GM19239 (cell line): ENCODE data around the gene GALNS.

ENCODE experiments used
- DNase-seq: peaks from one replicate; pipeline ENCODE4 v3.0.0; 2011; ENCODE audit warnings: low spot score; ENCODE audit not compliant: insufficient read length
- FAIRE-seq: peaks from 2 replicates; lab custom pipeline; 2011; peaks lifted over from hg19 to GRCh38; lab: Jason Lieb, UNC

Gene GALNS

DNA sequence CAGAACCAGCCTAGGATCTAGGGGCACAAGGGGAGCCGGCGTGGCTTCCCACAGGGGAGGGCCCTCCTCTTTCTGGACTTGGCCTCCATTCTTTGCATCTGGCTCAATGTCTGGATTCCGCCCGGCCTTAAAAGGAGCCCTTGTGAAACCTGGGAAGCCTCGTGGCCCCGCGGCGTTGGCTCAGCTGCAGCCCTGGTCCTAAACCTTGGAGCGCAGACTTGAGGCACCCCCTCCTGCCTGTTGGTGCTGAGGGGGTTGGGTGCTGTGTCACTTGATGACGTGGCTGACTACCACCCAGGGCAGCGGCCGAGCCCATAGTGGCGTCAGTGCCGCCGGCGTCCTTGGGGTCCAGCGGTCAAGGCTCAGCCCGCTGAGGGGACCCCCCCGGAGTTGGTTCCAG is 4.6 kb upstream of the GALNS start:
- DNase-seq (no peak), FAIRE-seq (no peak)

DNA sequence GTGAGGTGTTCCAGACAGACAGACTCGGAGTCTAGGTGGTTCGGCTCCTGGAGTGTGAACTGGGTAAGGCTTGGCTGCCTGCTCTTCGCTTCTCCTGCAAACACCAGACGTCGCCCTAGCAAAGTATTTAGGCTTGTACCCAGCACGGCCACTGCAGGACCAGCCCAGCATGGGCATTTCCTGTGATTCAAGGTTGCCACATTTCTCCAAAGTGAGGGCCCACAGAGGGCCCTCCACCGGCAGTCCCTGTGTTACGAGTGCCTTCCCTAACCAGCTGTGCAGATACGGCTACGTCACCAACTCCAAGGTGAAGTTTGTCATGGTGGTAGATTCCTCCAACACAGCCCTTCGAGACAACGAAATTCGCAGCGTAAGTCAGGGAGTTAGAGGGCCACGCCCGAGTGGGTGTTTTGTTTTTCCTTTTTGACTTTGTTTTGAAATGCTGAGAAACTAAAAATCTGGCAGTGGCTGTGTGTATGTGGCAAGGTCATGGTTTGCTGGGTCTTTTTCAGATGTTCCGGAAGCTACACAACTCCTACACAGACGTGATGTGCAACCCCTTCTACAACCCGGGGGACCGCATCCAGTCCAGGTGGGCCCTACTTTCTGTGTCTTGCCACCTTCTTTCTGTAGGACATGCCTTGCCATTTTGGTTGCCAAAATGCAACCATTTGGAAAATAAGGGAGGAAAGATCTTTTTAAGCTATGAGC is 2.8 kb upstream of the GALNS start:
- no peak for FAIRE-seq
- no peak for DNase-seq

DNA sequence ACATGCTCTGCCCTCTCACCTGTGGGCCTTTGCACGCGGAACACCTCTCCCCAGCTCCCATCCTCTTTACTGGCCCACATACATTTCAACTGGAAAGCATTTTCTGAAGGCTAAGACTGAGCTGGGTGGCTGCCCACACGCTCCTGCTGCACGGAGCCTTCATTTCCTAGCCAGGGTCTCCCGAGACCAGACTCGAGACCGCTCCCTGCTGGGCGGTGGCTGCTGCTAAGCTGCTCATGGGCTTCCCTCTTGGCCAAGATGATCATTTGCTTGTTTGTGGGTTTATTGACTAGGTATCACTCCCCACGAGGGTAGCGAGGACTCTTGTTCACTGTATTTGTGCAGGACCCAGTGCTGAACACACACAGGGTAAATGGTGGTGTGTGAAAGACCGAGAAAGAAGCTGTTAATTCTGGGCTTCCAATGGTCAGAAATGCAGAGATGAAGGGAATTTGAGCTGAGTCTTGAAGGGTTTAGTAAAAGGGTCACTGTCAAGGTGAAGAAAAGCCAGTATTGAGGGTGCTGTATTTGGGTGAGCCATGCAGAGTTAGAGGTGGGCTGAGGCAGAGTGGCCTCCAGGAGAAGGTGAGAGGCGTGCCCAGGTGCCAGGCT is 1.1 kb upstream of the GALNS start:
- peak; percentile 96 for FAIRE-seq
- DNase-seq = peak; percentile 95

- DNase-seq (no peak), FAIRE-seq (no peak)
These were observed 472 bp downstream of the GALNS start for GRCh38 chr16:88856122-88856827.

GRCh38 chr16:88855736-88856121 is 1.0 kb downstream of the GALNS start:
- no peak for DNase-seq
- FAIRE-seq = no peak

DNA sequence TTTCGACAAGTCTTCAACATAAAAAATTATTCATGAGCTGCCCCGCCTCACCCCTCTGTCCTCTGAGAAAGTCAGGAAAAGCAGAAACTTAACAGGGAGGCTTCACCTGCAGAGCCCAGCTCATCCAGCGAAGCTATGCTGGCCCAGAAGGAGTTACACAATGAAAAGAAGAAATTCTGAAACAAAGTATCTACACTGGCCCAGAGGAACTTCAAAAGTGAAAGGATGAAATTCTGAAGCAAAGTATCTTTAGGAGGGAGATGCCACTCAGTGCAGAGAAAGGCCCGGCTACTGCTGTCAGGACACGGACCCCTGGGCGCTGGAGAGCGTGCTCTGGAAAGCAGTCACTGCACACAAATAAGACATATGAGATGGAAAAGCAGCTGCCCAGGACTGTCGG is 1.6 kb downstream of the GALNS start:
- FAIRE-seq = no peak
- no peak for DNase-seq

- no peak for DNase-seq
These were observed 2.2 kb downstream of the GALNS start for GRCh38 chr16:88854306-88855111.

GRCh38 chr16:88853325-88853941 is 3.3 kb downstream of the GALNS start:
- FAIRE-seq = no peak
- DNase-seq = no peak

More at GRCh38 chr16:88854306-88855111, 2.2 kb downstream of the GALNS start:
- no peak for FAIRE-seq

DNA sequence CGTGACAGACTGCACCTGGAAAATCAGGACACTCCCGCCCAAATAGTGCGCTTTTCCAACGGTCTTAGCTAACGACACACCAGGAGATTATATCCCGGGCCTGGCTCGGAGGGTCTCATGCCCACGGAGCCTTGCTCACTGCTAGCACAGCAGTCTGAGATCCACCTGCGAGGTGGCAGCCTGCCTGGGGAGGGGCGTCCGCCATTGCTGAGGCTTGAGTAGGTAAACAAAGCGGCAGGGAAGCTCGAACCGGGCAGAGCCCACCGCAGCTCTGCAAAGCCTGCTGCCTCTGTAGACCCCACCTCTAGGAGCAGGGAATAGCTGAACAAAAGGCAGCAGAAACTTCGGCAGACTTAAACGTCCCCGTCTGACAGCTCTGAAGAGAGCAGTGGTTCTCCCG is 5.1 kb downstream of the GALNS start:
- FAIRE-seq (no peak), DNase-seq (no peak)

DNA sequence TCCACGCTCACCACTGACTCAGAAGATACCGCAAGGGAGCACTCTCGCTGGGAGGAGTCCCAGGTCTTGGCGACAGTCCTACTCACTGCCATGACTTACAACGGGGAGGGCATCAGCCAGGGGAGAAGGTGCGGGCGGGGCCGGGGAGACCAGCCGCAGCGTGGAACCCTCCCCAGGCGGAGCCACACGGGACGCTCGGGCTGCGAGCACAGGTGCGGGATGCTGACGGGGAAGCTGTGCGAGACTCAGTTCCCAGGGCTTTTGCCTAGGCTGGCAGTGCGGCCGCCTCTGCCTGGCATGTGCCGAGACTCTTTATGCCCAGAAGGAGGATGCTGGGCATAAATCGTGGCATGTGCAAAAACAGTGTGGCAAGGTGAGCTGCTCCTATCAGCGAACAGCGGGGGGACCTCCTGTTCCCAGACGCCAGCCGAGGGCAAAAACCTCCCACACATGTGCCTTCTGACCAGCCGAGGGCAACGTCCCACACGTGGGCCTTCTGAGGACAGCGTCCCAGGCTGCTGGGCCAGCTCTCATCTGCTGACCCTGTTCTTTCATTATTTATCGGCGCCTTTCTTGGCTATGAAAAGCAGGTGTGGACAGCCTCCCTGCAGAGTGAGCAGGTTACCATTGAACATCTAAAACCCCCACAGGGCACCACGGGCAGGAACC is 6.1 kb downstream of the GALNS start:
- DNase-seq (no peak), FAIRE-seq (no peak)

GRCh38 chr16:88848557-88848956 is 8.2 kb downstream of the GALNS start:
- DNase-seq (no peak), FAIRE-seq (no peak)

DNA sequence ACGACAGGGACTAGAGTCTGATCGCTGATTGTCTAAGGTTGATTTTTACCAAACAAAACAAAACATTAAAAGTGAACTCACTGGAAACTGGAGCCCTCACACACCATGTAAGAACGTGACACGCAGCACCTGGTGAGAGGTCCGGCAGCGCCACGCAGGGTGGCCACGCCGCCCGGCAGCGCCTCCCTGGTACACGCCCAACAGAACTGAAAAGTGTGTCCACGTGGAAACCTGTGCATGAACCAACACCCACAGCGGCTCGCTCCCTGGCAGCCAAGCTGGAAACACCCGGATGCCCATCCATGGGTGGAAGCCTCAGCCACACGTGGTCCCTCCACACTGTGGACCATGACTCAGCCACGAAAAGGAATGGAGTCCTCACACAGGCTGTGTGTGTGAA is 9.1 kb downstream of the GALNS start:
- FAIRE-seq (no peak), DNase-seq (no peak)

- no peak for FAIRE-seq
- DNase-seq = no peak
These were observed 10.7 kb downstream of the GALNS start for GRCh38 chr16:88846088-88846487.

GRCh38 chr16:88844419-88845036 is 12.2 kb downstream of the GALNS start:
- no peak for DNase-seq
- no peak for FAIRE-seq

DNA sequence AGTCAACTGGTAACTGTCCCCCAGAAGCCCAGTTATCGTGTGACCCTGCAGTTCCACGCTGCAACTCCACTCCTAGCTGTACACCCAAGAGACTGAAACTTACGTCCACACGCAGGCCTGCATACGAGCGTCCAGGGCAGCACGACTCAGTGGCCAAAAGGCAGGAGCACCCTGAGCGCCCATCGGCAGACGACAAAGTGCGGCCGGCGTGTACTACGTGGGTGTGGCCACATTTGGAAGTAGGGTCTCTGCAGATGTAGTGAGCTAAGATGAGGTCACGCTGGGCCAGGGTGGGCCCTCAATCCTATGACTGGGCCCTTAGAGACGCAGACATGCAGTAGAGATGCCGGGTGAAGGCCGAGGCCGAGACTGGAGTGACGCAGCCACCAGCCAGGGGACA is 13.5 kb downstream of the GALNS start:
- DNase-seq (no peak), FAIRE-seq (no peak)

DNA sequence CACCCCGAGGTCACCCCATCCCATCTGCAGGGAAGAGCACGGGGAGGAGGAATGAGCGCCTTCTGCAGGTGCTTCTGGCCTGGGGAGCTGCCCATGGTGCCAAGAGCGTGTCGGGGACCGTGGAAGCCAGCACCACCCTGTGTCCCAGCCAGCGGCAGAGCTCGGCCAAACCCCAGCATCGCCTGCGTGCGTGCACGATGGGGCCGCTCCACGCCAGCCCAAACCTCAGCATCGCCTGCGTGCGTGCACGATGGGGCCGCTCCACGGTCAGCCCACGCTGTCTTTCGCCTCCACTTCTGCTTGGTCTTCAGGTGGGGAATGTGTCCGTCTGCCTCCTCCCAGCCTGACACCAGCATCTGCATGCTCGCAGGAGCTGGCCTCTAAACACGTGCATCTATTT is 13.9 kb downstream of the GALNS start:
- FAIRE-seq = no peak
- no peak for DNase-seq

DNA sequence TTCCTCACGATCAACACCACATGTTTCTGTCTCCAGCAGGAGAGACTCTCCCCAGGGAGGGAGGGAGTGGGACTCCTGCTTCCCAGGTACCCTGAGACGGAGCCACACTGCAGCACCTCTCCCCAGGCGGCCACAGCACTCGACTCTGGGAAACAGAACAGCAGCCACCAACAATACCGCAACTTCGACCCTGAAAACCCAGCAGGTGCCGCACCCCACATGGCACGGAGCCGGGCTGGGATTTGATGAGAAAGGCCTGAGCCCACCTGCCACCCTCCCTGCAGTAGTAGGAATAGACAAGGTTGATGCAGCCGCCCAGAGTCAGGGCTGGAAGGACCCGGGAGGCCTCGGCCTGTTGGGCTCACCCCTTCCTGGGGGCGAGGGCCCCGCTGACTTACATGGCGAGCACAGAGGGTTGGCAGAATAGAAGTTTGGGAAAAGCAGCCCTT is 14.4 kb downstream of the GALNS start:
- no peak for DNase-seq
- no peak for FAIRE-seq

DNA sequence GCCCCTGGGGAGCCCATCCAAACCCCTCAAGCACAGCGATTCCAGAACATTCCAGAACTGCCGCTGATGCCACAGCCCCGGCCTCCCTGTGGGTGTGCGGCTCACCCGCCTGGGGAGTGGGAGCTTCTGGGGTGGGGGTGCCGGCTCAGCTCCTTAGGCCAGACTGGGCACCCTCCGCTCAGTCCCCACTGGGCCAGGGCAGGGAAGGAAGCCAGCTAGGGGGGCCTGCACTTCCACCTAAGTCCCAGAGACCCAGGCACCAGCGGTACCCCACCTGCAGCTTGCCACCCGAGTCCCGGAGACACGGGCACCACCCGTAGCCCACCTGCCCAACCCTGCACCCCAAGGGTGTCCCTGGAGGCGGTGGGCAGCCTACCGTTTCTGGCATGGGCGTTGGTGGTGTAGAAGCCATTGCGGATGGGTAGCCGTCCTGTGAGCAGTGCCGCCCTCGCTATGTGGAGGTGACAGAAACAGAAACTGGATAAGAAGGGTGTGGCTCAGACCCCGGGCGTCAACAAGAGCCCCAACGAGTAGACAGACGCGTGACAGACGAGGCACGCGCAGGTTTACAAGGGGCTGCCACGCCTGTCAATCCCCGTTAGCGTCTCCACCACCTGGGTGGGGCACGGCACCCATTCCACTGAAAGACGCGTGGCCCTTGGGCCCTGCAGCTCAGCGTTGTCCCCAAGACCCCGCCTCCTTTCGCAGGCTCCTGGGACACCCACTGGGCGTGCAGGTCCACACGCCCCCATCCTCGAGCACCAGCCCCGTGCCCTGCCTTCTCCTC is 15.0 kb downstream of the GALNS start:
- DNase-seq (no peak), FAIRE-seq (no peak)
